ENCODE results near the gene DNAJC22.
"Not testable (repeated sequence)": the region's sequence is repeated elsewhere in the genome, so short reads cannot be mapped to it uniquely, and the experiment has no call there.

The DNAJC22 gene

DNA sequence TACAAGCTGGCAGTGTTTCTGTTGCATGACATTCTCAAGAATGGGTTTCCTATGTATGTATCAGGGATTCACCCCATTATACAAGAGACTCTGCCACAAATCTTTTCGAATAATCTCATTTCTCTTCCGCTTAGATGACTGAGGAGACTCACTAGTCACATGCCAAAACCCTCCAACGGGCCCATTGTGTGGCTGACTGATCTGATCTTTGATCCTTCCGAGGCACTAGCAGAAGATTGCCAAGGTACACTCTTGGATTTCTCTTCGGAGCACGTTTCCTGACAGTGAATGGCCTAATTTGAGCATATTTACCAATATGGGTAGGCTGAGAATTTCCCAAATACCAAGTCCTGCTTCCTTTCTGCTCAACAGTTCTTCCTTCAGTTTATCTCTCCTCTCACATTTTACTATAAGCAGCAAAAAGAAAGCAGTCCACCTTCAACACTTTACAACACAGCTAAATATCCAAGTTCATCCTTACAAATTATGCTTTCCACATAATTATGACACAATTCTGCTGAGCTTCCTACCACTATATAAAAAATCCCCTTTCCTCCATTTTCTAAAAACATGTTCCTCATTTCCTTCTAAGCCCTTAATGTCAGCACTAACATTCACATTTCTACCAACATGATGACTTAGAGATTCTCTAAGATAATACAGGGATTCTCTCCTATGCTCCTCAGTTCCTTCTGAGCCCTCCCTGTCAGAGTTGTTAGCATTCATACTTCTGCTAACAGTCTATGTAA is 40.8 kb upstream of the DNAJC22 start:
- H3K27ac ChIP-seq: no peak overlapping the region
- no peaks in the 10 kb centered on the region for H3K36me3 ChIP-seq
- H3K27me3 ChIP-seq: peaks cover 39% of the 10 kb centered on the region
- no peaks in the 10 kb centered on the region for H3K9me3 ChIP-seq
- H3K4me3 ChIP-seq (ENCODE audit: low read depth in 1 of 2, low read length in 1 of 2): no peak overlapping the region
- TF ChIP-seq, protein P1, sequence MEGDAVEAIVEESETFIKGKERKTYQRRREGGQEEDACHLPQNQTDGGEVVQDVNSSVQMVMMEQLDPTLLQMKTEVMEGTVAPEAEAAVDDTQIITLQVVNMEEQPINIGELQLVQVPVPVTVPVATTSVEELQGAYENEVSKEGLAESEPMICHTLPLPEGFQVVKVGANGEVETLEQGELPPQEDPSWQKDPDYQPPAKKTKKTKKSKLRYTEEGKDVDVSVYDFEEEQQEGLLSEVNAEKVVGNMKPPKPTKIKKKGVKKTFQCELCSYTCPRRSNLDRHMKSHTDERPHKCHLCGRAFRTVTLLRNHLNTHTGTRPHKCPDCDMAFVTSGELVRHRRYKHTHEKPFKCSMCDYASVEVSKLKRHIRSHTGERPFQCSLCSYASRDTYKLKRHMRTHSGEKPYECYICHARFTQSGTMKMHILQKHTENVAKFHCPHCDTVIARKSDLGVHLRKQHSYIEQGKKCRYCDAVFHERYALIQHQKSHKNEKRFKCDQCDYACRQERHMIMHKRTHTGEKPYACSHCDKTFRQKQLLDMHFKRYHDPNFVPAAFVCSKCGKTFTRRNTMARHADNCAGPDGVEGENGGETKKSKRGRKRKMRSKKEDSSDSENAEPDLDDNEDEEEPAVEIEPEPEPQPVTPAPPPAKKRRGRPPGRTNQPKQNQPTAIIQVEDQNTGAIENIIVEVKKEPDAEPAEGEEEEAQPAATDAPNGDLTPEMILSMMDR (IDR thresholded peaks at IDR 0.05): no peak
- H3K4me1 ChIP-seq (ENCODE audit: control insufficient read depth in 1 of 2, insufficient read depth in 1 of 2, low read depth in 1 of 2, low read length in 1 of 2): no peaks in the 10 kb centered on the region

DNA sequence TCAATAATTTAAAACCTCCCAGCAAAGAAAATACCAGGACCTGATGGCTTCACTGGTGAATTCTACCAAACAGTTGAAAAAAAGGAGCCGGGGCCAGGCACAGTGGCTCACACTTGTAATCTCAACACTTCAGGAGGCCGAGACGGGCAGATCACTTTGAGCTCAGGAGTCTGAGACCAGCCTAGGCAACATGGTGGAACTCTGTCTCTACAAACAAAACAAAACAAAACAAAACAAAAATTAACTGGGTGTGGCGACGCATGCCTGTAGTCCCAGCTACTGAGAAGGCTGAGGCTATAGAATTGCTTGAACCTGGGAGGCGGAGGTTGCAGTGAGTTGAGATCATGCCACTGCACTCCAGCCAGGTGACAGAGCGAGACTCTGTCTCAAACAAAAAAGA is 37.3 kb upstream of the DNAJC22 start:
- Histone ChIP-seq H3K27ac (no peak overlapping the region), H3K4me3 (ENCODE audit: low read depth in 1 of 2, low read length in 1 of 2) (no peak overlapping the region), H3K27me3 (peaks cover 28% of the 10 kb centered on the region), H3K4me1 (ENCODE audit: control insufficient read depth in 1 of 2, insufficient read depth in 1 of 2, low read depth in 1 of 2, low read length in 1 of 2) (no peaks in the 10 kb centered on the region), H3K9me3 (no peaks in the 10 kb centered on the region), H3K36me3 (no peaks in the 10 kb centered on the region)
- TF ChIP-seq, protein P1 (IDR thresholded peaks at IDR 0.05): no peak

DNA sequence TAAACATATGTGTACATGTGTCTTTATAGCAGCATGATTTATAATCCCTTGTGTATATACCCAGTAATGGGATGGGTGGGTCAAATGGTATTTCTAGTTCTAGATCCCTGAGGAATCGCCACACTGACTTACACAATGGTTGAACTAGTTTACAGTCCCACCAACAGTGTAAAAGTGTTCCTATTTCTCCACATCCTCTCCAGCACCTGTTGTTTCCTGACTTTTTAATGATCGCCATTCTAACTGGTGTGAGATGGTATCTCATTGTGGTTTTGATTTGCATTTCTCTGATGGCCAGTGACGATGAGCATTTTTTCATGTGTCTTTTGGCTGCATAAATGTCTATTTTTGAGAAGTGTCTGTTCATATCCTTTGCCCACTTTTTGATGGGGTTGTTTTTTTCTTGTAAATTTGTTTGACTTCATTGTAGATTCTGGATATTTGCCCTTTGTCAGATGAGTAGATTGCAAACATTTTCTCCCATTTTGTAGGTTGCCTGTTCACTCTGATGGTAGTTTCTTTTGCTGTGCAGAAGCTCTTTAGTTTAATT is 36.2 kb upstream of the DNAJC22 start:
- not testable (repeated sequence) for H3K4me3 ChIP-seq (ENCODE audit: low read depth in 1 of 2, low read length in 1 of 2); H3K36me3 ChIP-seq; H3K27ac ChIP-seq; H3K4me1 ChIP-seq (ENCODE audit: control insufficient read depth in 1 of 2, insufficient read depth in 1 of 2, low read depth in 1 of 2, low read length in 1 of 2); H3K9me3 ChIP-seq
- H3K27me3 ChIP-seq: peaks cover 37% of the 10 kb centered on the region

DNA sequence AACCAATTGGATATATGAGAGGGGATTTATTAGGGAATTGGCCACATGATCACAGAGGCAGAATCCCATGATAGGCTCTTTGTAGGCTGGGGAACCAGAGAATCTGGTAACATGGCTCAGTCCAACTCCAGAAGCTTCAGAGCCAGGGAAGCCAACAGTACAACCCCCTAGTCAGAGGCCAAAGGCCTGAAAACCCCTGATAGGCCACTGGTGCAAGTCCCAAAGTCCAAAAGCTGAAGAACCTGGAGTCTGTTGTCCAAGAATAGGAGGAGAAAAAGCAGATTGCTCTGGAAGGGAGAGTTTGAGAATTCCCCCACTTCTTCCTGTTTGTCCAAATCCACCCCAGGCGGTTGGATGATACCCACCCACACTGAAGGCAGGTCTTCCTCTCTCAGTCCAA is 31.9 kb upstream of the DNAJC22 start:
- TF ChIP-seq, protein P1 (IDR thresholded peaks at IDR 0.05): no peak
- H3K4me1 ChIP-seq (ENCODE audit: control insufficient read depth in 1 of 2, insufficient read depth in 1 of 2, low read depth in 1 of 2, low read length in 1 of 2): no peaks in the 10 kb centered on the region
- H3K4me3 ChIP-seq (ENCODE audit: low read depth in 1 of 2, low read length in 1 of 2): no peak overlapping the region
- H3K27ac ChIP-seq: no peak overlapping the region
- H3K27me3 ChIP-seq: peaks cover 48% of the 10 kb centered on the region
- no peaks in the 10 kb centered on the region for H3K36me3 ChIP-seq
- H3K9me3 ChIP-seq: no peaks in the 10 kb centered on the region

DNA sequence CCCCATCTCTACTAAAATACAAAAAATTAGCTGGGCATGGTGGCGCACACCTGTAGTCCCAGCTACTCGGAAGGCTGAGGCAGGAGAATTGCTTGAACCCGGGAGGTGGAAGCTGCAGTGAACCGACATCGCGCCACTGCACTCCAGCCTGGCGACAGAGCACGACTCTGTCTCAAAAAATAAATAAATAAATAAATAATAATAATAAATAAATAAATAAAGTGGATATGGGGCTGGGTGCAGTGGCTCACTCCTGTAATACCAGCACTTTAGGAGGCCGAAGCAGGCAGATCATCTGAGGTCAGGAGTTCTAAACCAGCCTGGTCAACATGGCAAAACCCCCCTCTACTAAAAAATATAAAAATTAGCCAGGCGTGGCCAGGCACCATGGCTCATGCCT is 29.6 kb upstream of the DNAJC22 start:
- H3K27me3 ChIP-seq: peaks cover 35% of the 10 kb centered on the region

DNA sequence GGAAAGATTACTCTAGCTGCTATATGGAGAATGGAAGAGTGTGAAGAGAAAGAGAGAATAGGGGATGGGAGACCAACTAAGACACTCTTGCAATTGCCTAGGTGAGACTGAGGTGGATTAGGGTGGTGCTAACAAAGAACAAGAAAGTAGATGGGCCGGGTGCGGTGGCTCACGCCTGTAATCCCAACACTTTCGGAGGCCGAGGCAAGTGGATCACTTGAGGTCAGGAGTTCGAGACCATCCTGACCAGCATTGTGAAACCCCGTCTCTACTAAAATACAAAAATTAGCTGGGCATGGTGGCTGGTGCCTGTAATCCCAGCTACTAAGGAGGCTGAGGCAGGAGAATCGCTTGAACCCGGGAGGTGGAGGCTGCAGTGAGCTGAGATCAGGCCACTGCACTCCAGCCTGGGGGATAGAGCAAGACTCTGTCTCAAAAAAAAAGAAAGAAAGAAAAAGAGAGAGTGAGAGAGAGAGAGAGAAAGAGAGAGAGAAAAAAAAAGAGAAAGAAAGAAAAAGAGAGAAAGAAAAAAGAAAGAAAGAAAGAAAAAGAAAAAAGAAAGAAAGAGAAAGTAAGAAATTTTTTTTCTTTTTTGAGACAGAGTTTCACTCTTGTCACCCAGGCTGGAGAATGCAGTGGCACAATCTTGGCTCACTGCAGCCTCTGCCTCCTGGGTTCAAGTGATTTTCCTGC is 26.1 kb upstream of the DNAJC22 start:
- H3K9me3 ChIP-seq; H3K36me3 ChIP-seq; H3K4me3 ChIP-seq (ENCODE audit: low read depth in 1 of 2, low read length in 1 of 2); H3K27ac ChIP-seq: not testable (repeated sequence)
- peaks cover 18 to 20% of the 10 kb centered on the region in 2 experiments for H3K4me1 ChIP-seq (ENCODE audit: control insufficient read depth in 1 of 2, insufficient read depth in 1 of 2, low read depth in 1 of 2, low read length in 1 of 2)
- peaks cover 26% of the 10 kb centered on the region for H3K27me3 ChIP-seq

More for the DNA sequence above, 29.6 kb upstream of the DNAJC22 start:
- H3K36me3 ChIP-seq; H3K9me3 ChIP-seq; H3K27ac ChIP-seq; H3K4me3 ChIP-seq (ENCODE audit: low read depth in 1 of 2, low read length in 1 of 2); H3K4me1 ChIP-seq (ENCODE audit: control insufficient read depth in 1 of 2, insufficient read depth in 1 of 2, low read depth in 1 of 2, low read length in 1 of 2): not testable (repeated sequence)

DNA sequence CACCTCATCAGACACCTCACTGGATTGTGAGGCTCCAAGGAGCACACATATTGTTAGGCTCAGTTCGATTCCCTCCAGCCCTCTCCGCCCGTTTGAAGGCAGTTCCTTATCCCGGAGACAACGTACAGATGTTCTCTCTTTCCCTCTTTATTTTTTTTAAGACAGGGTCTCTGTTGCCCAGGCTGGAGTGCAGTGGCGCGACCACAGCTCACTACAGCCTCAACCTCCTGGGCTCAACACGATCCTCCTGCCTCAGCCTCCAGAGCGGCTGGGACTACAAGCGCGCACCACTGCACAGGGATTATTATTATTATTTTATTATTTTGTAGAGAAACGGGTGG is 24.4 kb upstream of the DNAJC22 start:
- Histone ChIP-seq H3K4me1 (ENCODE audit: control insufficient read depth in 1 of 2, insufficient read depth in 1 of 2, low read depth in 1 of 2, low read length in 1 of 2) (peaks cover 18 to 20% of the 10 kb centered on the region in 2 experiments), H3K27ac (peak overlapping the region; percentile 38), H3K36me3 (peaks cover 12% of the 10 kb centered on the region), H3K27me3 (peaks cover 13% of the 10 kb centered on the region), H3K4me3 (ENCODE audit: low read depth in 1 of 2, low read length in 1 of 2) (peak overlapping the region; percentile 86 to 93), H3K9me3 (no peaks in the 10 kb centered on the region)
- TF ChIP-seq, protein P1 (IDR thresholded peaks at IDR 0.05): no peak

Measured in neutrophil (primary cell).